ENCODE data around the gene SPOCK1. TPM values are rescaled to one million over a fixed set of nuclear protein-coding genes. Genes with fewer than 3 reads are reported as not detected.

Gene SPOCK1
- total RNA-seq, 1 experiment from 2014 or later = 0.27 TPM

DNA sequence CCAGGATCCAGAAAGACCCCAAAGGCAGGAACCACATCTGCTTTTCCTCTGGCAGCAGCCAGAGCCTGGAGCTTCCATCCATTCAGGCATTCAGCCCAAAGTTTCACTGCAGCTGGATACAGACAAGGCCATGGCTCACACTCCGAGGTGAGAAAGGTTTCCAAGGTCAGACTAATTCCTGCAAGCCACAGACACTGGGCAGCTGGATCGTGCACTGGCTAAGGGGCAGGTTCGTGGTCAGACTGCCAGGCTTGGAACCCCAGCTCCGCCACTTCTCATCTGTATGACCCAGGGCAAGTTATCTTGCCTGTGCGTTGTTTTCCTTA lies 36.9 kb downstream of the SPOCK1 start:
- Histone ChIP-seq H3K36me3 (ENCODE audit: control insufficient read depth in 1 of 2, insufficient read depth in 2 of 2, low read length in 2 of 2) (no peaks in the 10 kb centered on the region), H3K9ac (ENCODE audit: low read length) (no peak overlapping the region), H3K9me2 (ENCODE audit: insufficient read depth) (no peaks in the 10 kb centered on the region), H4K20me1 (ENCODE audit: insufficient read depth) (no peaks in the 10 kb centered on the region), H3K79me2 (ENCODE audit: insufficient read depth, low read length) (no peaks in the 10 kb centered on the region), H3K4me3 (replicated peaks in 1 of 2; ENCODE audit: low read depth in 1 of 2, low read length in 2 of 2) (no peak overlapping the region), H2AFZ (ENCODE audit: low read depth, low read length, poor library complexity, severe bottlenecking) (no peak overlapping the region), H3K9me3 (ENCODE audit: control insufficient read depth in 1 of 2, insufficient read depth in 1 of 2, low read depth in 1 of 2, low read length in 2 of 2) (no peaks in the 10 kb centered on the region), H3K27me3 (ENCODE audit: insufficient read depth, low read length) (peaks cover 50% of the 10 kb centered on the region), H3K4me1 (ENCODE audit: control insufficient read depth in 1 of 2, insufficient read depth in 2 of 2, low read length in 2 of 2) (no peaks in the 10 kb centered on the region), H3K4me2 (ENCODE audit: low read length) (no peak overlapping the region), H3K27ac (ENCODE audit: low read depth, low read length) (no peak overlapping the region)
- ATAC-seq = no peak
- intact Hi-C loops (cut with micrococcal nuclease) = no loop called here
- DNase-seq (ENCODE audit: low read depth, low spot score) = no peak
- ChIA-PET POLR2A (no interaction called here), CTCF (no interaction called here), RAD21 (ENCODE audit: low non-redundant PET in 1 of 2, low total read pairs in 2 of 2, uncharacterized antibody in 2 of 2, unreplicated experiment in 2 of 2) (no interaction called here)
- no peak for TF ChIP-seq RAD21 (IDR thresholded peaks at IDR 0.05; ENCODE audit: low read depth)
- no peak for TF ChIP-seq CEBPB (IDR thresholded peaks at IDR 0.05; ENCODE audit: low read depth)
- TF ChIP-seq SRF (IDR thresholded peaks at IDR 0.05; ENCODE audit: low read depth) = no peak
- no peak for TF ChIP-seq CBX3 (IDR thresholded peaks at IDR 0.05; ENCODE audit: low read depth)
- TF ChIP-seq SP1 (IDR thresholded peaks at IDR 0.05; ENCODE audit: low read depth) = no peak
- TF ChIP-seq, protein P1, sequence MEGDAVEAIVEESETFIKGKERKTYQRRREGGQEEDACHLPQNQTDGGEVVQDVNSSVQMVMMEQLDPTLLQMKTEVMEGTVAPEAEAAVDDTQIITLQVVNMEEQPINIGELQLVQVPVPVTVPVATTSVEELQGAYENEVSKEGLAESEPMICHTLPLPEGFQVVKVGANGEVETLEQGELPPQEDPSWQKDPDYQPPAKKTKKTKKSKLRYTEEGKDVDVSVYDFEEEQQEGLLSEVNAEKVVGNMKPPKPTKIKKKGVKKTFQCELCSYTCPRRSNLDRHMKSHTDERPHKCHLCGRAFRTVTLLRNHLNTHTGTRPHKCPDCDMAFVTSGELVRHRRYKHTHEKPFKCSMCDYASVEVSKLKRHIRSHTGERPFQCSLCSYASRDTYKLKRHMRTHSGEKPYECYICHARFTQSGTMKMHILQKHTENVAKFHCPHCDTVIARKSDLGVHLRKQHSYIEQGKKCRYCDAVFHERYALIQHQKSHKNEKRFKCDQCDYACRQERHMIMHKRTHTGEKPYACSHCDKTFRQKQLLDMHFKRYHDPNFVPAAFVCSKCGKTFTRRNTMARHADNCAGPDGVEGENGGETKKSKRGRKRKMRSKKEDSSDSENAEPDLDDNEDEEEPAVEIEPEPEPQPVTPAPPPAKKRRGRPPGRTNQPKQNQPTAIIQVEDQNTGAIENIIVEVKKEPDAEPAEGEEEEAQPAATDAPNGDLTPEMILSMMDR (IDR thresholded peaks at IDR 0.05 in 2 of 3, conservative IDR thresholded peaks at IDR 0.05 in 1 of 3; ENCODE audit: borderline replicate concordance in 1 of 3, insufficient read depth in 1 of 3, low read depth in 2 of 3, low read length in 2 of 3) = no peak
- TF ChIP-seq, protein P2, sequence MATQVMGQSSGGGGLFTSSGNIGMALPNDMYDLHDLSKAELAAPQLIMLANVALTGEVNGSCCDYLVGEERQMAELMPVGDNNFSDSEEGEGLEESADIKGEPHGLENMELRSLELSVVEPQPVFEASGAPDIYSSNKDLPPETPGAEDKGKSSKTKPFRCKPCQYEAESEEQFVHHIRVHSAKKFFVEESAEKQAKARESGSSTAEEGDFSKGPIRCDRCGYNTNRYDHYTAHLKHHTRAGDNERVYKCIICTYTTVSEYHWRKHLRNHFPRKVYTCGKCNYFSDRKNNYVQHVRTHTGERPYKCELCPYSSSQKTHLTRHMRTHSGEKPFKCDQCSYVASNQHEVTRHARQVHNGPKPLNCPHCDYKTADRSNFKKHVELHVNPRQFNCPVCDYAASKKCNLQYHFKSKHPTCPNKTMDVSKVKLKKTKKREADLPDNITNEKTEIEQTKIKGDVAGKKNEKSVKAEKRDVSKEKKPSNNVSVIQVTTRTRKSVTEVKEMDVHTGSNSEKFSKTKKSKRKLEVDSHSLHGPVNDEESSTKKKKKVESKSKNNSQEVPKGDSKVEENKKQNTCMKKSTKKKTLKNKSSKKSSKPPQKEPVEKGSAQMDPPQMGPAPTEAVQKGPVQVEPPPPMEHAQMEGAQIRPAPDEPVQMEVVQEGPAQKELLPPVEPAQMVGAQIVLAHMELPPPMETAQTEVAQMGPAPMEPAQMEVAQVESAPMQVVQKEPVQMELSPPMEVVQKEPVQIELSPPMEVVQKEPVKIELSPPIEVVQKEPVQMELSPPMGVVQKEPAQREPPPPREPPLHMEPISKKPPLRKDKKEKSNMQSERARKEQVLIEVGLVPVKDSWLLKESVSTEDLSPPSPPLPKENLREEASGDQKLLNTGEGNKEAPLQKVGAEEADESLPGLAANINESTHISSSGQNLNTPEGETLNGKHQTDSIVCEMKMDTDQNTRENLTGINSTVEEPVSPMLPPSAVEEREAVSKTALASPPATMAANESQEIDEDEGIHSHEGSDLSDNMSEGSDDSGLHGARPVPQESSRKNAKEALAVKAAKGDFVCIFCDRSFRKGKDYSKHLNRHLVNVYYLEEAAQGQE (IDR thresholded peaks at IDR 0.05; ENCODE audit: low read depth) = no peak
- TF ChIP-seq ELF1 (IDR thresholded peaks at IDR 0.05; ENCODE audit: borderline replicate concordance, low read depth) = no peak
- BruUV-seq (replicated peaks) = no TSS peak

Measured in HCT116 (cell line).